Heart left ventricle (tissue), 13 donors: Measurements from ENCODE around the gene NFATC1.

ENCODE experiments used
- CTCF ChIP-seq, 12 donors: fragments of 200-600 bp; sonication (generic) in 4 of 12; IDR thresholded peaks; one replicate each; pipeline versions ENCODE4 v1.5.0 to v1.8.0; 2018 to 2022; ENCODE audit warnings: antibody characterized with exemption in 12 of 12, mild to moderate bottlenecking in 5 of 12
- POLR2A ChIP-seq, 2 donors: fragments of 450-650 bp; IDR thresholded peaks; one replicate each; pipeline ENCODE4 v1.6.1; 2017; ENCODE audit warnings: antibody characterized with exemption in 2 of 2, mild to moderate bottlenecking in 2 of 2, moderate library complexity in 2 of 2
- donor health status: ischemic (EF 13 %, LVEDD 7.1; RV severe dilation, severe dysfunction).
- donor health status: DM: no; HTN: yes; CAD: no.
- donor health status: DM: no; HTN: no; CAD: no.
- donor health status: ischemic (EF 25% LVEDD 6.9; RV normal size, moderate dysfunction).
- donor health status: ischemic (EF 25% LVEDD 5.7; RV mildly dilated, moderate dysfunction).
- donor health status: ischemic (EF 35%, LVEDD 5.7; RV mildly dilated, moderate dysfunction).
- donor health status: nonischemic (EF 11% LVEDD 7.7; RV severe dilation, severe dysfunction).
- donor health status: DM: yes; HTN: yes; CAD: no.
- donor health status: PGD.
- donor health status: ischemic (EF 29% LVEDD 5.4; RV normal size, mild dysfunction).
- donor health status: nonischemic (EF 23%, LVEDD 6.1; RV moderate dilation, normal function).

- no peak for TF ChIP-seq POLR2A (IDR thresholded peaks at IDR 0.05)
- TF ChIP-seq CTCF (IDR thresholded peaks at IDR 0.05), result no peak
Measured at GRCh38 chr18:79556829-79557585, 161.3 kb downstream of the NFATC1 start.
